Measurements from ENCODE around the gene CEP350.
"Not testable (repeated sequence)": the region's sequence is repeated elsewhere in the genome, so short reads cannot be mapped to it uniquely, and the experiment has no call there.

Gene CEP350

GRCh38 chr1:179996099-179996498, 41.5 kb downstream of the CEP350 start:
- FAIRE-seq = peak; percentile 63

GRCh38 chr1:180000575-180000974, 46.0 kb downstream of the CEP350 start:
- FAIRE-seq = no peak

- FAIRE-seq = no peak
Observed at GRCh38 chr1:180002437-180002836, 47.8 kb downstream of the CEP350 start.

- peak; percentile 5 for FAIRE-seq
Observed at GRCh38 chr1:180003026-180003695, 48.6 kb downstream of the CEP350 start.

GRCh38 chr1:180006762-180007161, 52.2 kb downstream of the CEP350 start:
- FAIRE-seq = not testable (repeated sequence)

- no peak for FAIRE-seq
Observed at GRCh38 chr1:180020017-180020416, 65.4 kb downstream of the CEP350 start.

- FAIRE-seq = no peak
Observed at GRCh38 chr1:180026556-180026955, 71.9 kb downstream of the CEP350 start.

- no peak for FAIRE-seq
Observed at GRCh38 chr1:180027949-180028445, 73.4 kb downstream of the CEP350 start.

GRCh38 chr1:180028864-180029263, 74.3 kb downstream of the CEP350 start:
- peak; percentile 56 for FAIRE-seq

- FAIRE-seq = no peak
Observed at GRCh38 chr1:180029524-180030135, 75.0 kb downstream of the CEP350 start.

GRCh38 chr1:180031664-180032063, 77.1 kb downstream of the CEP350 start:
- no peak for FAIRE-seq

GRCh38 chr1:180033390-180033789, 78.8 kb downstream of the CEP350 start:
- FAIRE-seq = peak; percentile 72

- FAIRE-seq = no peak
Observed at GRCh38 chr1:180040034-180040433, 85.4 kb downstream of the CEP350 start.

- no peak for FAIRE-seq
Observed at GRCh38 chr1:180041582-180041981, 87.0 kb downstream of the CEP350 start.

- FAIRE-seq = no peak
Observed at GRCh38 chr1:180042988-180043622, 88.5 kb downstream of the CEP350 start.

- peak; percentile 78 for FAIRE-seq
Observed at GRCh38 chr1:180043785-180044184, 89.2 kb downstream of the CEP350 start.

GRCh38 chr1:180046674-180047073, 92.1 kb downstream of the CEP350 start:
- FAIRE-seq = no peak

GRCh38 chr1:180053594-180054567, 99.3 kb downstream of the CEP350 start:
- FAIRE-seq = peak; percentile 66

- no peak for FAIRE-seq
Observed at GRCh38 chr1:180057883-180058396, 103.3 kb downstream of the CEP350 start.

- FAIRE-seq = no peak
Observed at GRCh38 chr1:180061019-180061418, 106.4 kb downstream of the CEP350 start.

GRCh38 chr1:180062452-180062971, 107.9 kb downstream of the CEP350 start:
- no peak for FAIRE-seq

GRCh38 chr1:180065408-180065807, 110.8 kb downstream of the CEP350 start:
- no peak for FAIRE-seq
